Kidney (tissue), 14 donors: ENCODE measurements around the gene MINDY4B. TPM values are rescaled to one million over a fixed set of nuclear protein-coding genes. Genes with fewer than 3 reads are reported as not detected.
A peak's percentile ranks its signal among the peaks of the same experiment; 100 is the strongest.

Experiments
- DNase-seq, 5 donors: peaks; one replicate each; pipeline ENCODE4 v3.0.0-alpha.2; 2013 to 2020
- FAIRE-seq: peaks from 2 replicates; lab custom pipeline; 2012; peaks lifted over from hg19 to GRCh38; lab: Jason Lieb, UNC
- H3K27ac ChIP-seq, 2 donors: one replicate each; pipeline ENCODE4 v1.7.0; 2013; ENCODE audit warnings: low read depth in 2 of 2, low read length in 2 of 2, inconsistent platforms in 1 of 2
- H3K27me3 ChIP-seq: one replicate; pipeline ENCODE4 v1.7.1; 2013; ENCODE audit warnings: low read length, inconsistent platforms; ENCODE audit not compliant: control insufficient read depth, insufficient read depth
- H3K36me3 ChIP-seq, 3 donors: one replicate each; pipeline versions ENCODE4 v1.7.0 to v1.7.1; 2013; ENCODE audit warnings: low read length in 3 of 3, control low read depth in 1 of 3, inconsistent platforms in 1 of 3; ENCODE audit not compliant: insufficient read depth in 3 of 3, control insufficient read depth in 2 of 3
- H3K4me1 ChIP-seq, 3 donors: one replicate each; pipeline versions ENCODE4 v1.7.0 to v1.7.1; 2013; ENCODE audit warnings: low read length in 3 of 3, inconsistent platforms in 1 of 3, low read depth in 1 of 3; ENCODE audit not compliant: control insufficient read depth in 2 of 3, insufficient read depth in 2 of 3
- H3K4me3 ChIP-seq, 3 donors: one replicate each; pipeline versions ENCODE4 v1.7.0 to v1.8.1; 2013; ENCODE audit warnings: low read length in 3 of 3, control low read depth in 1 of 3, inconsistent platforms in 1 of 3
- H3K9ac ChIP-seq, 3 donors: one replicate each; pipeline versions ENCODE4 v1.7.0 to v1.7.1; 2013; ENCODE audit warnings: low read length in 3 of 3, control low read depth in 1 of 3, inconsistent platforms in 1 of 3
- H3K9me3 ChIP-seq, 3 donors: one replicate each; pipeline versions ENCODE4 v1.7.0 to v1.7.1; 2013; ENCODE audit warnings: low read length in 3 of 3, control low read depth in 1 of 3, inconsistent platforms in 1 of 3; ENCODE audit not compliant: control insufficient read depth in 2 of 3, insufficient read depth in 1 of 3
- intact Hi-C: fragments of 100-400 bp; cut with DNase I; formaldehyde crosslinking; loops from one replicate; pipeline ENCODE4 v1.11.1; 2022
- polyA plus RNA-seq: library from polyadenylated mRNA; stranded (reverse); fragments of 350-450 nt; fragmentation: Illumina TruSeq; extraction: RNeasy Lipid Tissue Mini Kit (QIAGEN cat#74804); gene quantifications from one replicate; pipeline ENCODE4 v1.2.3, GENCODE V29; 2014; ENCODE audit warnings: low read depth, low replicate concordance; ENCODE audit not compliant: insufficient read depth
- total RNA-seq: library from RNA; stranded (reverse); fragmentation: NEBNext Ultra II Directional; extraction: Animal tissue kit (Norgen Biotek cat#: 25700); gene quantifications from one replicate; pipeline ENCODE4 v1.2.1, GENCODE V29; 2021
- TF ChIP-seq, protein P1 (sequence below): IDR thresholded peaks from 3 replicates; pipeline ENCODE4 v1.5.1; 2012; ENCODE audit warnings: mild to moderate bottlenecking, moderate library complexity, borderline replicate concordance; ENCODE audit not compliant: insufficient read depth; ENCODE audit errors: extremely low read depth
- donor health status: control.
- donor health status: control.
- donor health status: control.
- donor health status: control.
- donor health status: control.
- donor health status: DM: yes; HTN: yes; CAD: no.
- donor health status: Normal renal cell carcinoma (clear cell type).

MINDY4B gene
- total and polyA plus RNA-seq, 2 donors from 2014 or later = not detected

DNA sequence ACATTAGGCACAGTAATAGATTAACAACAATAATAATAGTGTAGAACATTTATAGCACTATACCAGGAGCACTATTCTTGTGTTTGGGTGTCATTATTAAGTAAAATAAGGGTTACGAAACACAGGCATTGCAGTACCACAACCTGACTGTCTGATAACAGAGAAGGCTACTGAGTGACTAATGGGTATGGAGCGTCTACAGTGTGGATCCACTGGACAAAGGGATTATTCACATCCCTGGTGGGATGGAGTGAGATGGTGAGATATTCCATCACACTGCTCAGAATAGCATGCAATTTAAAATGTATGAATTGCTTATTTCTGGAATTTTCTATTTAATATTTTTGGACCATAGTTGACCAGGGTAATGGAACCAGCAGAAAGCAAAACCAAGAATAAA is 18.2 kb downstream of the MINDY4B start:
- no peak overlapping the region for H3K9ac ChIP-seq
- intact Hi-C loops = no loop called here
- H3K36me3 ChIP-seq = no peaks in the 10 kb centered on the region
- TF ChIP-seq, protein P1, sequence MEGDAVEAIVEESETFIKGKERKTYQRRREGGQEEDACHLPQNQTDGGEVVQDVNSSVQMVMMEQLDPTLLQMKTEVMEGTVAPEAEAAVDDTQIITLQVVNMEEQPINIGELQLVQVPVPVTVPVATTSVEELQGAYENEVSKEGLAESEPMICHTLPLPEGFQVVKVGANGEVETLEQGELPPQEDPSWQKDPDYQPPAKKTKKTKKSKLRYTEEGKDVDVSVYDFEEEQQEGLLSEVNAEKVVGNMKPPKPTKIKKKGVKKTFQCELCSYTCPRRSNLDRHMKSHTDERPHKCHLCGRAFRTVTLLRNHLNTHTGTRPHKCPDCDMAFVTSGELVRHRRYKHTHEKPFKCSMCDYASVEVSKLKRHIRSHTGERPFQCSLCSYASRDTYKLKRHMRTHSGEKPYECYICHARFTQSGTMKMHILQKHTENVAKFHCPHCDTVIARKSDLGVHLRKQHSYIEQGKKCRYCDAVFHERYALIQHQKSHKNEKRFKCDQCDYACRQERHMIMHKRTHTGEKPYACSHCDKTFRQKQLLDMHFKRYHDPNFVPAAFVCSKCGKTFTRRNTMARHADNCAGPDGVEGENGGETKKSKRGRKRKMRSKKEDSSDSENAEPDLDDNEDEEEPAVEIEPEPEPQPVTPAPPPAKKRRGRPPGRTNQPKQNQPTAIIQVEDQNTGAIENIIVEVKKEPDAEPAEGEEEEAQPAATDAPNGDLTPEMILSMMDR = no peak
- H3K4me1 ChIP-seq = no peaks in the 10 kb centered on the region
- no peak overlapping the region for H3K4me3 ChIP-seq
- no peaks in the 10 kb centered on the region for H3K27me3 ChIP-seq
- DNase-seq = no peak
- H3K27ac ChIP-seq = no peak overlapping the region
- no peaks in the 10 kb centered on the region for H3K9me3 ChIP-seq
- FAIRE-seq = no peak

DNA sequence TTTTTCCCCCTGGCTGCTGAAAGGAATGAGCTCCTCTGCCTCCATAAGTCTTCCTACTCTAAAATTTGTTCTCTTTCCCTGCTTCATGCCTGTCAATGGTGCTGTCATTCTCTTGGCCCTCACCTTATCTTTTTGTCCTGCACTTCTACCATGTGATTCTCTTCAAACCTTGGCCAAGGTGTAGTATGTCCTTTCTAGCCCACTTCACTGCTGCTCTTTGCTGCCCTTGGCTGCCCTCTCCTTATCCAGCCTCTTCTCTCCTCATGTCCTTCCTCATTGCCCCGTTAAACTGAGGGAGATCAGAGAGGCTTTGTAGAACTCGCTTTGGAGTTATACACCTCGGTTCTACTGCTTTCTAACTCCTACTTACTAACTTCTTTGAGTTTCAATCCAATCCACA is 19.7 kb downstream of the MINDY4B start:
- Histone ChIP-seq H3K4me3 (no peak overlapping the region), H3K27ac (no peak overlapping the region), H3K9ac (no peak overlapping the region), H3K9me3 (no peaks in the 10 kb centered on the region), H3K27me3 (no peaks in the 10 kb centered on the region), H3K36me3 (no peaks in the 10 kb centered on the region), H3K4me1 (no peaks in the 10 kb centered on the region)
- FAIRE-seq = no peak
- intact Hi-C loops = no loop called here
- TF ChIP-seq, protein P1 = no peak
- DNase-seq = no peak

DNA sequence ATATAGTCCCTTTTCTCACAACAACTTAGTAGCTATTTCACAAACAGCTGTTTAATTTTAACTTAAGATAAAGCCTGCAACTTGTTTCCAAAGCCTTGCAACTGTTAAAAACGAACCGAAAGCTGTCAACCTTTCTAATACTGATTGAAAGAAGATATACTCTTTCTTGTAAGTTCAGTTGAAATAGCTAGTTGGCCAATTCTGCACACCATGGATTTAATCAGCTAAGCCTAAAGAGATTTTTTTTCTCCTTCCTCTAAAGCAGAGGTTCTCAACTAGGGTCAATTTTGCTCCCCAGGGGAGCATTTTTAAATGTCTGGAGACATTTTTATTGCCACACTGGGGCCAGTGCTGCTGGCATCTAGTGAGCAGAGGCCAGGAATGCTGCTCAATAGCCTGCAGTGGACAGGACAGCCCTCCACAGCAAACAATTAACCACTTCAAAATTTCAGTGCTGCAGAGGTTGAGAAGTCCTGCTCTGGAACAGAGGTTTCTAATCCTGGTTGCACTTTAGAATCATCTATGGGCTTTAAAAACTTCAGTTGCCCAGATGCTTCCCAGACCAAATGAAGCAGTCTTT is 26.2 kb downstream of the MINDY4B start:
- intact Hi-C loops = no loop called here
- no peaks in the 10 kb centered on the region for H3K4me1 ChIP-seq
- no peak overlapping the region for H3K27ac ChIP-seq
- no peak overlapping the region for H3K4me3 ChIP-seq
- H3K9me3 ChIP-seq = no peaks in the 10 kb centered on the region
- H3K36me3 ChIP-seq = no peaks in the 10 kb centered on the region
- peak in 3 of 5 donors; percentile 50 to 69 (median 60) for DNase-seq
- no peak overlapping the region for H3K9ac ChIP-seq
- TF ChIP-seq, protein P1 = no peak
- FAIRE-seq = no peak
- H3K27me3 ChIP-seq = no peaks in the 10 kb centered on the region

DNA sequence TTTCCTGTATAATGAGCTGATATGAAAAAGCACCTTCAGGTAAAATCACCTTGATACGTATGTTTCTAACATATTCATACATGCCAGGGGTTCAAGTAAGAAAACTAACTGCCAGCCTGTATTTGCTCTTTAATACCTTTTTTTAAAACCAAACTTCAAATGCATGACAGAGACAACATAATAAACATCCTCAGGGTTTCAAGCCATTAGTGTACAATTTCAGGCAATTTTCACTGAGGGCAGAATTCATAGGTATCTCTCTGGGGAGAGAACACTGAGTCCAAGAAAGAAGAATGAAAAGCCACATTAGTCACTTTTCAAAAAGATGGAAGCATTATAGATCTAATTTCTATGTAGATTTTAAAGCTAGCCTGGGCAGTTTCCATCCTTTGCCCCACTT is 26.9 kb downstream of the MINDY4B start:
- H3K9me3 ChIP-seq = no peaks in the 10 kb centered on the region
- DNase-seq (no peak), FAIRE-seq (no peak)
- H3K9ac ChIP-seq = no peak overlapping the region
- no peaks in the 10 kb centered on the region for H3K36me3 ChIP-seq
- no peak overlapping the region for H3K27ac ChIP-seq
- no peaks in the 10 kb centered on the region for H3K27me3 ChIP-seq
- no peak overlapping the region for H3K4me3 ChIP-seq
- TF ChIP-seq, protein P1 = no peak
- no peaks in the 10 kb centered on the region for H3K4me1 ChIP-seq
- intact Hi-C loops = no loop called here
